ENCODE data around the gene GRM1. TPM values are rescaled to one million over a fixed set of nuclear protein-coding genes. Genes with fewer than 3 reads are reported as not detected.

The GRM1 gene
- total and polyA plus RNA-seq, 9 of the 15 experiments (the other 6 are each of a cell fraction or from before 2014, with no cell fraction given), result not detected

DNA sequence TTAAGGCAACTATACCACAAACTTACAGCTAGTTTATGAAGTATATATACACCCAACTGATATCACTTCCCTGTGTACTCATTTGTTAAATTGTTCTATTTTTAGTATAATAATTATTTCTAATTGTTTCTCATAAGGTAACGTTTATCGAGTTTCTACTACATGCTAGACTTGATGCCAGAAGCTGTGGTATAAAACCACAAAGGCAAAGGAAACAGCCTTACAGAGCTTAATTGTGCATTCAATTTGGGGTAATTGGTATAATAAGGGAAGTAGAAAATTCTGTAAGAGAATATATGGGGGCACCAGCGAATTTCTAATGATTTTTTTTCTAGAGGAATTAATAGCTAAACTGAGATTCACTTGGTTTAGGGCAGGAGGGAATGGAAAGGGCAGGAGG is 183.9 kb downstream of the GRM1 start:
- no peak for DNase-seq (ENCODE audit: extremely low read depth in 1 of 4, low spot score in 3 of 4)
- CTCF ChIA-PET (ENCODE audit: low intra/inter-chr PET ratio), result no interaction called here
- POLR2A ChIA-PET, result interaction anchor here (0.9 kb wide), 1 partner anchor 10 kb away, joined by 3 read pairs; no protein-coding TSS in a partner anchor

More for the DNA sequence above, 183.9 kb downstream of the GRM1 start:
- Histone ChIP-seq H3K9ac (ENCODE audit: insufficient read depth in 1 of 2, low read depth in 2 of 2, low read length in 2 of 2) (no peak overlapping the region), H3K27me3 (ENCODE audit: control insufficient read depth in 2 of 2, insufficient read depth in 2 of 2, low read length in 2 of 2) (no peaks in the 10 kb centered on the region), H4K20me1 (replicated peaks; ENCODE audit: control insufficient read depth, insufficient read depth, low read length) (no peaks in the 10 kb centered on the region), H3K9me3 (replicated peaks; ENCODE audit: control insufficient read depth, insufficient read depth, low read depth, low read length) (no peaks in the 10 kb centered on the region), H3K27ac (ENCODE audit: extremely low read depth, low read depth, low read length) (no peak overlapping the region), H2AFZ (ENCODE audit: low read depth, low read length) (no peak overlapping the region), H3K9me1 (ENCODE audit: control insufficient read depth, insufficient read depth, low read length) (no peaks in the 10 kb centered on the region), H3K4me3 (no peak overlapping the region), H3K4me2 (ENCODE audit: insufficient read depth, low read length) (no peak overlapping the region), H3K4me1 (replicated peaks in 1 of 2; ENCODE audit: control insufficient read depth in 2 of 2, insufficient read depth in 2 of 2, low read length in 2 of 2) (no peaks in the 10 kb centered on the region), H3K79me2 (ENCODE audit: control insufficient read depth, insufficient read depth, low read length) (no peaks in the 10 kb centered on the region), H3K36me3 (ENCODE audit: control insufficient read depth, insufficient read depth, low read length) (no peaks in the 10 kb centered on the region)
- ATAC-seq (no peak), FAIRE-seq (no peak)
- BruUV-seq (replicated peaks), result no TSS peak
- intact Hi-C loops (cut with micrococcal nuclease), result no loop called here
- TF ChIP-seq RAD21 (CRISPR knock-in tag; conservative IDR thresholded peaks at IDR 0.05 in 1 of 2, IDR thresholded peaks at IDR 0.05 in 1 of 2) (no peak), SRSF1 (IDR thresholded peaks at IDR 0.05; ENCODE audit: low read depth, low read length) (no peak), HDAC8 (tag; IDR thresholded peaks at IDR 0.05) (no peak), HLTF (IDR thresholded peaks at IDR 0.05) (no peak), ZNF707 (CRISPR knock-in tag; conservative IDR thresholded peaks at IDR 0.05) (no peak), ZNF239 (CRISPR knock-in tag; IDR thresholded peaks at IDR 0.05) (no peak), PURB (CRISPR knock-in tag; IDR thresholded peaks at IDR 0.05; ENCODE audit: low read depth) (no peak), EP400 (IDR thresholded peaks at IDR 0.05) (no peak), CREB1 (IDR thresholded peaks at IDR 0.05) (no peak), CREB1 (CRISPR knock-in tag; IDR thresholded peaks at IDR 0.05) (no peak), GTF2F1 (IDR thresholded peaks at IDR 0.05; ENCODE audit: low read depth, low read length) (no peak)
- TF ChIP-seq, protein P1, sequence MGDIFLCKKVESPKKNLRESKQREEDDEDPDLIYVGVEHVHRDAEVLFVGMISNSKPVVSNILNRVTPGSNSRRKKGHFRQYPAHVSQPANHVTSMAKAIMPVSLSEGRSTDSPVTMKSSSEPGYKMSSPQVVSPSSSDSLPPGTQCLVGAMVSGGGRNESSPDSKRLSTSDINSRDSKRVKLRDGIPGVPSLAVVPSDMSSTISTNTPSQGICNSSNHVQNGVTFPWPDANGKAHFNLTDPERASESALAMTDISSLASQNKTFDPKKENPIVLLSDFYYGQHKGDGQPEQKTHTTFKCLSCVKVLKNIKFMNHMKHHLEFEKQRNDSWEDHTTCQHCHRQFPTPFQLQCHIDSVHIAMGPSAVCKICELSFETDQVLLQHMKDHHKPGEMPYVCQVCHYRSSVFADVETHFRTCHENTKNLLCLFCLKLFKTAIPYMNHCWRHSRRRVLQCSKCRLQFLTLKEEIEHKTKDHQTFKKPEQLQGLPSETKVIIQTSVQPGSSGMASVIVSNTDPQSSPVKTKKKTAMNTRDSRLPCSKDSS (IDR thresholded peaks at IDR 0.05; ENCODE audit: low read depth, partially characterized antibody), result no peak
- TF ChIP-seq, protein P2, sequence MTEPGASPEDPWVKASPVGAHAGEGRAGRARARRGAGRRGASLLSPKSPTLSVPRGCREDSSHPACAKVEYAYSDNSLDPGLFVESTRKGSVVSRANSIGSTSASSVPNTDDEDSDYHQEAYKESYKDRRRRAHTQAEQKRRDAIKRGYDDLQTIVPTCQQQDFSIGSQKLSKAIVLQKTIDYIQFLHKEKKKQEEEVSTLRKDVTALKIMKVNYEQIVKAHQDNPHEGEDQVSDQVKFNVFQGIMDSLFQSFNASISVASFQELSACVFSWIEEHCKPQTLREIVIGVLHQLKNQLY (CRISPR knock-in tag; conservative IDR thresholded peaks at IDR 0.05), result no peak
- WGBS (ENCODE audit: insufficient coverage, low coverage, missing lambda C conversion rate), result 0% methylated on average over 3 of the region's 3 CpGs
- in situ Hi-C loops (cut with MboI), result no loop called here
